Left lung (tissue), 10 donors: ENCODE measurements around the gene REL. TPM values are rescaled to one million over a fixed set of nuclear protein-coding genes. Genes with fewer than 3 reads are reported as not detected.
"Not testable (repeated sequence)": the region's sequence is repeated elsewhere in the genome, so short reads cannot be mapped to it uniquely, and the experiment has no call there.

Source experiments
- ATAC-seq: fragments of 200-7000 bp; cut with Tn5 transposase; one replicate; pipeline ENCODE4 v1.9.1; 2020; ENCODE audit warnings: moderate library complexity
- DNase-seq, 4 donors: peaks; one replicate each; pipeline ENCODE4 v3.0.0-alpha.2; 2013 to 2020
- H3K27ac ChIP-seq, 2 donors: fragments of 200-600 bp; sonication (generic) in 1 of 2; one replicate each; pipeline versions ENCODE4 v1.5.0 to v1.8.0; 2020 to 2021
- H3K27me3 ChIP-seq, 2 donors: fragments of 200-600 bp; sonication (generic) in 1 of 2; one replicate each; pipeline versions ENCODE4 v1.5.0 to v1.8.0; 2020 to 2021
- H3K36me3 ChIP-seq, 2 donors: fragments of 200-600 bp; sonication (generic) in 1 of 2; one replicate each; pipeline versions ENCODE4 v1.5.0 to v1.8.0; 2020 to 2021
- H3K4me1 ChIP-seq, 2 donors: fragments of 200-600 bp; one replicate each; pipeline ENCODE4 v1.8.0; 2021
- H3K4me3 ChIP-seq, 2 donors: fragments of 200-600 bp; sonication (generic) in 1 of 2; one replicate each; pipeline versions ENCODE4 v1.5.0 to v1.8.0; 2020 to 2021; ENCODE audit warnings: mild to moderate bottlenecking in 1 of 2
- H3K9me3 ChIP-seq, 2 donors: fragments of 200-600 bp; sonication (generic) in 1 of 2; one replicate each; pipeline versions ENCODE4 v1.5.0 to v1.8.0; 2020 to 2021
- CTCF ChIP-seq, 2 donors: fragments of 200-600 bp; sonication (generic) in 1 of 2; IDR thresholded peaks; one replicate each; pipeline versions ENCODE4 v1.5.0 to v1.8.0; 2021; ENCODE audit warnings: antibody characterized with exemption in 2 of 2
- intact Hi-C, 2 donors: fragments of 100-400 bp; cut with DNase I; formaldehyde crosslinking; loops; one replicate each; pipeline versions ENCODE4 v1.11.2 to v1.14.2; 2022
- polyA plus RNA-seq, 6 donors: library from polyadenylated mRNA; unstranded; fragments of 120-200 nt; gene quantifications; one replicate each; pipeline ENCODE4 v1.2.1, GENCODE V29; 2013; ENCODE audit not compliant: insufficient read length in 6 of 6
- total RNA-seq, 2 donors: library from RNA; stranded (reverse); fragmentation: NEBNext Ultra II Directional; extraction: Animal tissue kit (Norgen Biotek cat#: 25700); gene quantifications; one replicate each; pipeline ENCODE4 v1.2.1, GENCODE V29; 2021
- donor health status: DM: no; HTN: yes; CAD: no.
- donor health status: DM: no; HTN: no; CAD: no.

REL gene
- total and polyA plus RNA-seq, 8 donors: 10.0 to 31.8 (median 11.9) TPM

- no peak for DNase-seq
- peaks cover 0 to 83% of the 10 kb centered on the region in 2 donors for H3K36me3 ChIP-seq
- H3K4me1 ChIP-seq: no peaks in the 10 kb centered on the region
- H3K4me3 ChIP-seq: no peak overlapping the region
- H3K27ac ChIP-seq: no peak overlapping the region
- no peak for ATAC-seq
- intact Hi-C loops: no loop called here
- TF ChIP-seq CTCF (IDR thresholded peaks at IDR 0.05): no peak
- H3K9me3 ChIP-seq: no peaks in the 10 kb centered on the region
- H3K27me3 ChIP-seq: no peaks in the 10 kb centered on the region
These were observed 25.0 kb downstream of the REL start for GRCh38 chr2:60906395-60906794.

GRCh38 chr2:60907329-60907728, 26.0 kb downstream of the REL start:
- Histone ChIP-seq H3K9me3 (no peaks in the 10 kb centered on the region), H3K27ac (no peak overlapping the region), H3K27me3 (no peaks in the 10 kb centered on the region), H3K4me1 (no peaks in the 10 kb centered on the region), H3K4me3 (no peak overlapping the region), H3K36me3 (peaks cover 0 to 74% of the 10 kb centered on the region in 2 donors)
- ATAC-seq (no peak), DNase-seq (no peak)
- no peak for TF ChIP-seq CTCF (IDR thresholded peaks at IDR 0.05)
- intact Hi-C loops: no loop called here

- Histone ChIP-seq H3K36me3 (peaks cover 0 to 48% of the 10 kb centered on the region in 2 donors), H3K27ac (peak overlapping the region; percentile 28 to 81), H3K27me3 (no peaks in the 10 kb centered on the region), H3K9me3 (no peaks in the 10 kb centered on the region), H3K4me3 (no peak overlapping the region), H3K4me1 (peaks cover 4 to 33% of the 10 kb centered on the region in 2 donors)
- TF ChIP-seq CTCF (IDR thresholded peaks at IDR 0.05): no peak
- peak in 1 of 4 donors; percentile 10 for DNase-seq
- intact Hi-C loops: no loop called here
- ATAC-seq: peak; percentile 78
These were observed 44.8 kb downstream of the REL start for GRCh38 chr2:60925994-60926740.

GRCh38 chr2:60926741-60927552, 45.6 kb downstream of the REL start:
- ATAC-seq (peak; percentile 83), DNase-seq (no peak)
- Histone ChIP-seq H3K36me3 (peaks cover 0 to 46% of the 10 kb centered on the region in 2 donors), H3K9me3 (no peaks in the 10 kb centered on the region), H3K27ac (peak overlapping the region; percentile 28 to 81), H3K27me3 (no peaks in the 10 kb centered on the region), H3K4me1 (peaks cover 4 to 33% of the 10 kb centered on the region in 2 donors), H3K4me3 (no peak overlapping the region)
- no peak for TF ChIP-seq CTCF (IDR thresholded peaks at IDR 0.05)
- intact Hi-C loops: no loop called here

- H3K36me3 ChIP-seq: peaks cover 0 to 21% of the 10 kb centered on the region in 2 donors
- DNase-seq, H3K27ac ChIP-seq, ATAC-seq, H3K9me3 ChIP-seq, H3K27me3 ChIP-seq, H3K4me3 ChIP-seq, intact Hi-C loops: not testable (repeated sequence)
- peaks cover 0 to 18% of the 10 kb centered on the region in 2 donors for H3K4me1 ChIP-seq
These were observed 50.7 kb downstream of the REL start for GRCh38 chr2:60932061-60932460.
